ENCODE data around the gene PGD. TPM values are rescaled to one million over a fixed set of nuclear protein-coding genes. Genes with fewer than 3 reads are reported as not detected.

The PGD gene
- total and polyA plus RNA-seq, 2 of the 13 experiments (the other 11 are each of a cell fraction or from before 2014, with no cell fraction given): 64.8 to 210 TPM

DNA sequence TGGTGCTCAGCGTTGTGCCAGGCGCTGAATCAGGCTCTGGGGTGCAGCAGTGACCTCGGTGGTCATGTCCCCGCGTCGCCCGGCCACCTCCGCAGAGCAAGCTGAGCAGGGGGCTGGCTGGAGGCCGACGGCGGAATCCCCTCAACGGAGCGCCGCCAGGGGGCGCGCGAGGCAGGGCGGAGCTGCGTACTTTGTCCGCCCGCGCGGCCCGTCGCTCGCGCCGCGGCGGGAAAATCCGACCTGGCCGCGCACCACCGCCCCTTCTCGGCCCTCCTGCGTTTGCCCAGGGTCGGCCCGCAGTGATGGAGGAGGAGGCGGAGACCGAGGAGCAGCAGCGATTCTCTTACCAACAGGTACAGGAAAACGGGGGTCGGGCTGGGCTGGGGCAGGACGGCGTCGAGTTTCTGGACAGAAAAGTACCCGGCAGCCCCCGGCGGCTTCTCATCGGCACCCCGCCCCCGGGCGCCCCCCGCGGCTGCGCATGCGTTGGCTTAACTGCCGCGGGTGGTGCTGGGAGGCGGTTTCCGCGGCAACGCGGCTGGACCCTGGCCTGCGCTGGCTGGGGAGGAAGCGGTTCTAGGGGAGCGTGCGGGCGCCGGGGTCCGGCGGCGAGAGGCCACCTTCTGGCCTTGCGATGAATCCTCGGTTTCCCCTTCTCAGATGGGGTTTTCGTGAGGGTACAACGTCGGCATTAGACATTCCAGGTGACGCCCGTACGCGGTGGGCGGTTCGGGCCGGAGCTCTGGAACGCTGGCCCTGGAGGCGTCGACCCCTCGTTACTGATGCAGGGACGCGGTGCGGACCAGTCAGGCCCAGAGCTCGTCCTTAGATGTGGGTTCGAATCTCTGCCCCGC lies 31.6 kb downstream of the PGD start, which contains the start of gene CENPS (continued):
- TF ChIP-seq, protein P1, sequence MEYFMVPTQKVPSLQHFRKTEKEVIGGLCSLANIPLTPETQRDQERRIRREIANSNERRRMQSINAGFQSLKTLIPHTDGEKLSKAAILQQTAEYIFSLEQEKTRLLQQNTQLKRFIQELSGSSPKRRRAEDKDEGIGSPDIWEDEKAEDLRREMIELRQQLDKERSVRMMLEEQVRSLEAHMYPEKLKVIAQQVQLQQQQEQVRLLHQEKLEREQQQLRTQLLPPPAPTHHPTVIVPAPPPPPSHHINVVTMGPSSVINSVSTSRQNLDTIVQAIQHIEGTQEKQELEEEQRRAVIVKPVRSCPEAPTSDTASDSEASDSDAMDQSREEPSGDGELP (IDR thresholded peaks at IDR 0.05; ENCODE audit: borderline replicate concordance, low read depth): peak; percentile 40; the same call in 1 of the 2 replicates
- TF ChIP-seq CHD4 (IDR thresholded peaks at IDR 0.05; ENCODE audit: borderline replicate concordance, low read length) (peak; percentile 32; the same call in 1 of the 2 replicates), ATF6 (CRISPR knock-in tag; conservative IDR thresholded peaks at IDR 0.05) (no peak), ZSCAN12 (CRISPR knock-in tag; IDR thresholded peaks at IDR 0.05) (no peak; the same call in 1 of the 2 replicates), KAT8 (CRISPR knock-in tag; IDR thresholded peaks at IDR 0.05) (peak; percentile 82), ARNT2 (CRISPR knock-in tag; IDR thresholded peaks at IDR 0.05; ENCODE audit: low read depth) (peak; percentile 99), FLYWCH1 (CRISPR knock-in tag; IDR thresholded peaks at IDR 0.05) (peak; percentile 63; the same call in 1 of the 2 replicates), HNF1B (CRISPR knock-in tag; IDR thresholded peaks at IDR 0.05) (no peak; the same call in 1 of the 2 replicates), FOXK1 (CRISPR knock-in tag; IDR thresholded peaks at IDR 0.05; ENCODE audit: borderline replicate concordance, low read depth) (peak; percentile 60), BORCS8-MEF2B (CRISPR knock-in tag; IDR thresholded peaks at IDR 0.05) (peak; percentile 99), ZMAT3 (CRISPR knock-in tag; conservative IDR thresholded peaks at IDR 0.05) (peak; percentile 74; the same call in 1 of the 2 replicates), IKZF4 (CRISPR knock-in tag; IDR thresholded peaks at IDR 0.05; ENCODE audit: borderline replicate concordance, low read depth, not compliant biosample characterization) (peak; percentile 69), AGO1 (IDR thresholded peaks at IDR 0.05; ENCODE audit: low read depth, low read length, poor library complexity, severe bottlenecking) (peak; percentile 59), SUZ12 (IDR thresholded peaks at IDR 0.05; ENCODE audit: low read depth, low read length) (peak; percentile 38; the same call in 1 of the 2 replicates), ZNF639 (CRISPR knock-in tag; conservative IDR thresholded peaks at IDR 0.05) (peak; percentile 21; the same call in 1 of the 2 replicates), ZBTB42 (CRISPR knock-in tag; IDR thresholded peaks at IDR 0.05) (peak; percentile 85; the same call in 1 of the 2 replicates)
- TF ChIP-seq, protein P2, sequence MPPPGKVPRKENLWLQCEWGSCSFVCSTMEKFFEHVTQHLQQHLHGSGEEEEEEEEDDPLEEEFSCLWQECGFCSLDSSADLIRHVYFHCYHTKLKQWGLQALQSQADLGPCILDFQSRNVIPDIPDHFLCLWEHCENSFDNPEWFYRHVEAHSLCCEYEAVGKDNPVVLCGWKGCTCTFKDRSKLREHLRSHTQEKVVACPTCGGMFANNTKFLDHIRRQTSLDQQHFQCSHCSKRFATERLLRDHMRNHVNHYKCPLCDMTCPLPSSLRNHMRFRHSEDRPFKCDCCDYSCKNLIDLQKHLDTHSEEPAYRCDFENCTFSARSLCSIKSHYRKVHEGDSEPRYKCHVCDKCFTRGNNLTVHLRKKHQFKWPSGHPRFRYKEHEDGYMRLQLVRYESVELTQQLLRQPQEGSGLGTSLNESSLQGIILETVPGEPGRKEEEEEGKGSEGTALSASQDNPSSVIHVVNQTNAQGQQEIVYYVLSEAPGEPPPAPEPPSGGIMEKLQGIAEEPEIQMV (CRISPR knock-in tag; IDR thresholded peaks at IDR 0.05; ENCODE audit: low read depth): peak; percentile 82
- TF ChIP-seq, protein P3, sequence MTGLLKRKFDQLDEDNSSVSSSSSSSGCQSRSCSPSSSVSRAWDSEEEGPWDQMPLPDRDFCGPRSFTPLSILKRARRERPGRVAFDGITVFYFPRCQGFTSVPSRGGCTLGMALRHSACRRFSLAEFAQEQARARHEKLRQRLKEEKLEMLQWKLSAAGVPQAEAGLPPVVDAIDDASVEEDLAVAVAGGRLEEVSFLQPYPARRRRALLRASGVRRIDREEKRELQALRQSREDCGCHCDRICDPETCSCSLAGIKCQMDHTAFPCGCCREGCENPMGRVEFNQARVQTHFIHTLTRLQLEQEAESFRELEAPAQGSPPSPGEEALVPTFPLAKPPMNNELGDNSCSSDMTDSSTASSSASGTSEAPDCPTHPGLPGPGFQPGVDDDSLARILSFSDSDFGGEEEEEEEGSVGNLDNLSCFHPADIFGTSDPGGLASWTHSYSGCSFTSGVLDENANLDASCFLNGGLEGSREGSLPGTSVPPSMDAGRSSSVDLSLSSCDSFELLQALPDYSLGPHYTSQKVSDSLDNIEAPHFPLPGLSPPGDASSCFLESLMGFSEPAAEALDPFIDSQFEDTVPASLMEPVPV (CRISPR knock-in tag; IDR thresholded peaks at IDR 0.05): peak; percentile 99
